Aorta (tissue), 4 donors: ENCODE data around the gene GSK3A. TPM values are rescaled to one million over a fixed set of nuclear protein-coding genes. Genes with fewer than 3 reads are reported as not detected.

Source experiments
- polyA plus RNA-seq, 2 donors: library from polyadenylated mRNA; stranded (reverse); fragments of 200-250 nt; gene quantifications; one replicate each; pipeline ENCODE4 v1.2.3, GENCODE V29; 2013
- total RNA-seq, 2 donors: library from RNA; stranded (reverse); fragmentation: NEBNext Ultra II Directional; extraction: Animal tissue kit (Norgen Biotek cat#: 25700); gene quantifications; one replicate each; pipeline ENCODE4 v1.2.1, GENCODE V29; 2021
- donor health status: healthy with polysubstance abuse.
- donor health status: Bipolar disorder and iron deficiency.
- donor health status: DM: no; HTN: no; CAD: no.
- donor health status: DM: yes; HTN: yes; CAD: no.

GSK3A gene
- total and polyA plus RNA-seq, 4 donors = 28.8 to 40.7 (median 35.2) TPM

Other genes starting within 250 kb of the GSK3A start
- gene ATP1A3, start 248.4 kb downstream of the GSK3A start, total RNA-seq = not detected
- gene ATP1A3, start 248.4 kb downstream of the GSK3A start, polyA plus RNA-seq = under 1 TPM in 1 of 2 donors, not detected in 1; 0.38 TPM
- gene GRIK5, start 172.4 kb downstream of the GSK3A start, total RNA-seq = 10 to 100 TPM; 20.8 to 24.5 TPM
- gene GRIK5, start 172.4 kb downstream of the GSK3A start, polyA plus RNA-seq = 10 to 100 TPM in 1 of 2 donors, 1 to 10 TPM in 1; 3.5 to 39.0 TPM
- gene ZNF574, start 166.4 kb downstream of the GSK3A start, total RNA-seq = 10 to 100 TPM in 1 of 2 donors, 1 to 10 TPM in 1; 9.0 to 10.3 TPM
- 1 to 10 TPM; 2.4 to 6.8 TPM for gene ZNF574, start 166.4 kb downstream of the GSK3A start, polyA plus RNA-seq
- 1 to 10 TPM; 2.7 to 9.0 TPM for gene POU2F2, start 110.2 kb downstream of the GSK3A start, total RNA-seq
- gene POU2F2, start 110.2 kb downstream of the GSK3A start, polyA plus RNA-seq = 1 to 10 TPM; 2.3 to 5.9 TPM
- 10 to 100 TPM; 16.4 to 19.6 TPM for gene DEDD2, start 24.9 kb downstream of the GSK3A start, total RNA-seq
- 10 to 100 TPM; 19.8 to 33.8 TPM for gene DEDD2, start 24.9 kb downstream of the GSK3A start, polyA plus RNA-seq
- 10 to 100 TPM in 1 of 2 donors, 1 to 10 TPM in 1; 8.2 to 12.3 TPM for gene ZNF526, start 22.3 kb downstream of the GSK3A start, total RNA-seq
- 1 to 10 TPM; 2.6 to 2.8 TPM for gene ZNF526, start 22.3 kb downstream of the GSK3A start, polyA plus RNA-seq
- 10 to 100 TPM; 74.9 to 99.5 TPM for gene ERF, start 12.5 kb upstream of the GSK3A start, total RNA-seq
- 10 to 100 TPM; 19.7 to 44.2 TPM for gene ERF, start 12.5 kb upstream of the GSK3A start, polyA plus RNA-seq
- gene CIC, start 26.6 kb upstream of the GSK3A start, total RNA-seq = 100 to 1,000 TPM; 103 to 104 TPM
- 10 to 100 TPM; 14.3 to 44.6 TPM for gene CIC, start 26.6 kb upstream of the GSK3A start, polyA plus RNA-seq
- under 1 TPM; 0.23 to 0.45 TPM for gene PRR19, start 59.5 kb upstream of the GSK3A start, total RNA-seq
- not detected for gene PRR19, start 59.5 kb upstream of the GSK3A start, polyA plus RNA-seq
- gene PAFAH1B3, start 60.0 kb upstream of the GSK3A start, total RNA-seq = 1 to 10 TPM; 4.8 to 9.3 TPM
- gene PAFAH1B3, start 60.0 kb upstream of the GSK3A start, polyA plus RNA-seq = 1 to 10 TPM; 2.3 to 8.4 TPM
- not detected for gene TMEM145, start 70.7 kb upstream of the GSK3A start, total RNA-seq
- not detected for gene TMEM145, start 70.7 kb upstream of the GSK3A start, polyA plus RNA-seq
- gene MEGF8, start 83.0 kb upstream of the GSK3A start, total RNA-seq = 10 to 100 TPM; 17.5 to 26.4 TPM
- gene MEGF8, start 83.0 kb upstream of the GSK3A start, polyA plus RNA-seq = 1 to 10 TPM; 5.9 to 7.2 TPM
- 1 to 10 TPM in 1 of 2 donors, not detected in 1; 1.1 TPM for gene CNFN, start 147.7 kb upstream of the GSK3A start, total RNA-seq
- gene CNFN, start 147.7 kb upstream of the GSK3A start, polyA plus RNA-seq = 1 to 10 TPM in 1 of 2 donors, under 1 TPM in 1; 0.51 to 3.0 TPM
- gene LIPE, start 184.8 kb upstream of the GSK3A start, total RNA-seq = 10 to 100 TPM in 1 of 2 donors, 1 to 10 TPM in 1; 7.4 to 12.1 TPM
- 1 to 10 TPM; 1.4 to 3.6 TPM for gene LIPE, start 184.8 kb upstream of the GSK3A start, polyA plus RNA-seq
- not detected for gene CXCL17, start 200.3 kb upstream of the GSK3A start, total RNA-seq
- gene CXCL17, start 200.3 kb upstream of the GSK3A start, polyA plus RNA-seq = under 1 TPM; 0.08 to 0.38 TPM